ENCODE measurements around the gene RGS3.
"Not testable (repeated sequence)": the region's sequence is repeated elsewhere in the genome, so short reads cannot be mapped to it uniquely, and the experiment has no call there.

RGS3 gene

GRCh38 chr9:113463418-113464285, at the start of gene RGS3:
Gene RGS3 (plus strand): TSS chr9:113463727. CDS start chr9:113463803, 76 bp downstream.
- no peak for DNase-seq

GRCh38 chr9:113416149-113416721, 47.3 kb upstream of the RGS3 start:
- DNase-seq = no peak

GRCh38 chr9:113417370-113417769, 46.2 kb upstream of the RGS3 start:
- DNase-seq = no peak

GRCh38 chr9:113421726-113422125, 41.8 kb upstream of the RGS3 start:
- DNase-seq = no peak

DNA sequence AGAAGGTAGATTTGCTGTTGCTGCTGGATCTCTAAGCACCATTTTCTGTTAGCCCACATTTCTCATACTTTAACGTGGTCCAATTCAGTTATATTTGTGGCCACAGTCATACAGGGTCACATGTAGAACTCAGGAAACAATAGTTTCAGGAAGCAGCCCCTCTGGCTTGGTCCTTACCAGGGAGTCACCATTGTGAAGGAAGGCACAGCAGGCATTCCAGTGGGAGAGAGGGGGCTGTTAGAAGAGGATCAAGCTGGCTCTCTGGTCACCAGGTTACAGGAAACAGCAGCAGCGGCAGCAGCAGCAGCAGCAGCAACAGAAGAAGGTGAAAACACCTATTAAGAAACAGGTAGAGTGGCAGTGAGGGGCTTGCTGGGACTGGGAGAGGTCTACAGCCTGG, 38.5 kb upstream of the RGS3 start:
- DNase-seq = no peak

DNA sequence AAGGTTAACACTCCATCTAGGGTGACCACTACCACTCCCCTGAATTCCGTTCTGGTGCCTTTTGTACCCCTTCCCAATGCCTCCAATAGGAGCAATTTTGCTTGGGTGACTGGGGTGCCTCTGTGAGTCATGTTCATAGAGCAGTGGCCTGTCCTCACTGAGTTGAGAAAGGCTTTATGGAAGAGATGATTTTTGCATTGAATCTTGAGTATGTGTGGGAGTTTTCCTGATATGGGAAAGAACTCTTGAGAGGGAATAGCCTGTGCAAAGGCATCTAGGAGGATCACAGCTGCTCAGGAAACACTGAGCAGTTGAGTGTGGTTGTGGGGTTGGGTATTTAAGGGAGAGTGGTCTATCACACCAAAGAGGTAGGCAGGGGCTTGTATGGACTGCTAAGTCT, 36.8 kb upstream of the RGS3 start:
- no peak for DNase-seq

- DNase-seq = no peak
Measured at GRCh38 chr9:113427629-113428028, 35.9 kb upstream of the RGS3 start.

GRCh38 chr9:113428062-113428615, 35.4 kb upstream of the RGS3 start:
- no peak for DNase-seq

- no peak for DNase-seq
Measured at GRCh38 chr9:113431191-113431590, 32.3 kb upstream of the RGS3 start.

- no peak for DNase-seq
Measured at GRCh38 chr9:113436728-113437515, 26.6 kb upstream of the RGS3 start.

GRCh38 chr9:113437716-113438115, 25.8 kb upstream of the RGS3 start:
- not testable (repeated sequence) for DNase-seq

- DNase-seq = no peak
Measured at GRCh38 chr9:113444736-113445135, 18.8 kb upstream of the RGS3 start.

DNA sequence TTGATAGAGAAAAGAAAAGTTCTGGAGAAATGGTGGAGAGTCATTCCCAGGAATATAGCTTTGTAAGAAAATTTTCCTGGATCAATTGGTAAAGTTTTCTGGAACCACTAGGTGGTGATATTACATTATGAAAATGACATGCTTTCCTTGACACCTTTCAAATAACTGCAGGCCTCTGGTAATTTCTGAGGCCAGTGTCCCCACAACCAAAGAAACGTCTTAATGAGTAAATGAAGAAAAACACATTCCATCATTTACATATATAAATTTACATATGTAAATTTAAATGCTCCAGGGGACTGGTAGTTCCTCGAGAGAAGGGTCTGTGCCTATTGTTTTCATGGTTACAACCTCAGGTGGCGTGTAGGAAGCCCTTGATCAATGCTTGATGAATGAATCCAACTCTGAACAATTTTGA, 17.2 kb upstream of the RGS3 start:
- no peak for DNase-seq

DNA sequence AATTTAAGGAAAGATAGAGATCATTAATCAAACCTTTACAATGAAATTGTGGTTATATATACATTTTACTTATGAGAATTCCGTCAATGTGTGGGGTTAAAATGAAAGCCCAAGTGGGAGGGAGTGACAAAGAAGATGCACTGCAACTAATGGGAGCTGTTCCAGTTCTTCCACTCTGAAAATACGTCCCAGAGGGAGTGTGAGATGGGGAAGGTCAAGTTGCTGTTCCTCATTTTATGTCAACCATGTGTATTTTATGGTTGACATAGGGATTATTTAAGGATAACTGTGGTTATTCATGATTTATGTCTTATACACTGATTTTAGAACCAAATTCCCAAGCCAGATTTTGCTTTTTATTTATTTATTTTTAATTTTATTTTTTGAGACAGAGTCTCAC, 14.2 kb upstream of the RGS3 start:
- no peak for DNase-seq

DNA sequence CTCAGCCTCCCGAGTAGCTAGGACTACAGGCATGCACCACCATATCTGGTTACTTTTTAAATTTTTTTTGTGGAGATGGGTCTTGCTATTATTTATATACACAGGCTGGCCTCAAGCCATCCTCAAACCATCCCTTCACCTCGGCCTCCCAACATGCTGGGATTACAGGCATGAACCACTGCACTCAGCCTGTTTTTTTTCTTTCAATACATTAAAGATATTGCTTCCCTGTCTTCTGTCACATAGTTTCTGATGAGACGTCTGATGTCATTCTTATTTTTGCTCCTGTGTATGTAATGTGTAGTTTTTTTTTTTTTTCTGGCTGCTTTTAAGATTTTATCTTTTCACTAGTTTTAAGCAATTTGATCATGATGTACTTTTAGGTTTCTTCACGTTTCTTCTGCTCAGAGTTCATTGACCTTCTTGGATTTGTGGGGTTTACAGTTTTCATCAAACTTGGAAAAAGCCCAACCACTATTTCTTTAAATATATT, 11.4 kb upstream of the RGS3 start:
- DNase-seq = no peak

DNA sequence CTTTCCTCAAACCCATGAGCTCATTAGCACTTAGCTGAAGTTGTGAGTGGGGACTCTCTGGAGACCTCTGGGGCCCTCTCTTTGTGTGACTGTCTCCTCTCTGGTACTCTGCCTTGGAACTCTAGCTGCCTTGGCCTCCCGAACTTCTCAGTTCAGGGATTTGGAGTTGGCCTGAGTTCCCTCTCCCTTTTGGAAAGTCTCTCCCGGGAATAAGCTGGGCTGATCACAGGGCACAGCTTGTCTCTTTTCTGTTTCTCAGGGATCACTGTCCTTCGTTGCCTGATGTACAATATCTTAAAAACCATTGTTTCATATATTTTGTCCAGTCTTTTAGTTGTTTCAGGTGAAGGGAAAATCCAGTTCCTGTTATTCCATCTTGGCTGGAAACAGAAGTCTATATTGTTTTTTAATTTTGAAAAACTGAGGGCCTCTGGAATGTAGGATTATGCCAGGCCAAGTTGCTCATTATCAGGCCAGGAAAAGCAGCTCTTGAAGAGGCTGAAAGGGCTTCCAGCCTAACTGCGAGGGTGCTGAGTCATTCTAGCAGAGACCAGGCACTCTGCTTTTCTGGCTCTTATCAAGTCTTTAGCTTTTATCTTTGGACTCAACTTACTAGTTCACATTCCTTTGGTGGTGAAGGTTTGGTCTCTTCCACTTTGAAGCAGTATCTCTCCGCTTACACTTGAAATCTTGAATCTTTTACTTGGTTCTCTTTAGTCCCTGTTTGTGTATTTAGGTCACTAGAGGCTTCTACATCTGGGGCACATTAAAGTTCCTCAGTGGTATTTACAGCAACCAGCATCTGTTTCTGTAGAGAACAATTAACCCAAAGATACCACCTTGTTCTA, 8.4 kb upstream of the RGS3 start:
- no peak for DNase-seq

DNA sequence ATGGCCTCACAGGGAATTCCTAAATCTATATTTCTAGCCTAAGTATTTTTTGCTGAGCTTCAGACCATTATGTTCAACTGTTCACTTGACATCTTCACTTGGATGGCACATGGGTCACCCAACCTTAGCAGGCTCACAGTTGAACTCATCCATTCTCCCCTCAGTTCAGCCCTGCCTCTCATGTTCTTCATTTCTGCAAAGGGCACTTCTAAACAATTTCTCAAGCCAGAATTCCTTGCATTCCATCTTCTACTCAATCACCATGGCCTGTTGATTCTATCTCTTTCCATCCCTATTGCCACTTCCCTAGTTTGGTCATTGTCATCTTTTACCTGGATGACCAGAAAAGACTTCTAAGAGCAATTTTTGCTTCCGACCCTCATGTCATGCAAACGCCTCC, 7.3 kb upstream of the RGS3 start:
- no peak for DNase-seq

GRCh38 chr9:113461285-113461684, 2.2 kb upstream of the RGS3 start:
- DNase-seq = no peak

GRCh38 chr9:113461943-113462342, 1.6 kb upstream of the RGS3 start:
- DNase-seq = no peak

DNA sequence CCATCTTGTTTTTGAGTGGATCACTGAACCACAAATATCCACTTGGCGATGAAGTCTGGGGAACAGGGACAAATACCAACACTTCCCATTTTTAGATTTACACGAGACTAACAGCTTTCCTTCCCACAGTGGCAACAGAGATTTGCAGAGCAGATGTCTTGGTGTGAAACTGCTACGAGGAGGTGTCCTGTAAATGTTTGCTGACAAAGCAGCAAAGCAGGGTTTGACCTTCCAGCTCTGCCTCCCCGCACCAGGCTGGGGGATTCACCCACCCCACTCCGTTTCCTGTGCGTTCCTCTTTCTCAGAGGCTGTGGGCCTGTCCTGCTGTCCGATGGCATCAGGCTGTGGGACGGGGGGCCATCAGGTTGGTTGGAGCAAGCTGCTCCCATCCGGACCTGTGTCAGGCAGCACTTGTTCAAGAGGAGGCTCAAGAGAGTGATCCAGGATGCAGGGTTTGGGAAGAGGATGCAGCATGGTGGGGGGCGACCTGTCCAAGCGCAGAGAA, 693 bp upstream of the RGS3 start:
- no peak for DNase-seq

DNA sequence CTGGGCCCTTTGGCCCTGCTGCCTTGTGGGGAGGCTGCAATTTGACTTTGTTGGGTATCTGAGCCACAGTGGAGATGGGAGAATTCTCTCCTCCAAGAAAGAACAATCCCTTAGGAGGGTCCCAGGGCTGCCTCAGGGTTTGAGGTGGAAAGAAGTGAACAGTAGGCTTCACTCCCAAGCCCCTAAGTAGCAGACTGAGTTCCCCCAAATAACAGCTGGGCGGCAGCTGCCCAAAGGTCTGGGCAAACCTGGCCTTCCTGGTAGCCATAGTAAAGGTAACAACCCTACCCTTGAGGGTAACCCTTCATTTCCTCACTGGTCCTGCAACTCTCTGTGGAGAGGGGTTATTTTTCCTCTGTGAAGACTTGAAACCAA, 746 bp downstream of the RGS3 start:
- no peak for DNase-seq

DNA sequence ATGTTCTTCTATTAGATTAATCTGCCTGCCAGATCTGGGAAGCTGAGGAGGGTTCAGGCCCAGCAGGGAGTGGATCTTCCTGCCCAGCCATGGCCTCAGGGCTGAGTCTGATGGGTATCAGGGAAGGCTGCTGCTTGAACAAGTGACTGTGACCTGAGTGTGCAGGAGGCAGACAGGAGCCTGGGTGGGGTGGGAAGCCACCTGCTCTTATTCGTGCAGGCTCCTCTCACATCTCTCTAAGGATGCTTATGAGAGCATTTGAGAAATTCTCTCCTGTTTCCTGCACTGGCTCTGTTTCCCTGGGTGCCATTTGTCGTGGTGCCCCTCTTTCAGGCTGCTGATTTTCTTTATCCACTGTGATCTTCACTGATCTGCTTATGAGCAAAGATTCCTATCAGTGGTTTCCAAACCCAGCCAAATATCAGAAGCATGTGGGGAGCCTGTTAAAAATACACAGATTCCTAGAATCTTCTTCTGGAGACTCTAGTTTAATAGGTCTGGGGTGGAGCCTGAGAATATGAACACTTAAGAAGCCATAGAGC, 2.1 kb downstream of the RGS3 start:
- no peak for DNase-seq

Data from GOT3 (cell line).